ENCODE measurements around the gene TAS1R2. TPM values are rescaled to one million over a fixed set of nuclear protein-coding genes. Genes with fewer than 3 reads are reported as not detected.

Gene TAS1R2
- total and polyA plus RNA-seq, 9 of the 15 experiments (the other 6 are each of a cell fraction or from before 2014, with no cell fraction given): not detected

- TF ChIP-seq ZNF398 (CRISPR knock-in tag; IDR thresholded peaks at IDR 0.05) (no peak), ZNF212 (CRISPR knock-in tag; IDR thresholded peaks at IDR 0.05) (no peak), MYC (IDR thresholded peaks at IDR 0.05; ENCODE audit: low read depth, low read length) (peak; percentile 46; the same call in 1 of the 2 replicates), MYC (CRISPR knock-in tag; IDR thresholded peaks at IDR 0.05; ENCODE audit: borderline replicate concordance, low read depth) (no peak), CREM (IDR thresholded peaks at IDR 0.05; ENCODE audit: low read depth) (peak; percentile 45), TAF9B (IDR thresholded peaks at IDR 0.05; ENCODE audit: partially characterized antibody) (no peak), BRD4 (IDR thresholded peaks at IDR 0.05) (no peak), ARID2 (IDR thresholded peaks at IDR 0.05) (no peak), NCOA1 (IDR thresholded peaks at IDR 0.05; ENCODE audit: low read depth) (peak; percentile 78), MAFF (IDR thresholded peaks at IDR 0.05; ENCODE audit: low read length) (no peak), MGA (IDR thresholded peaks at IDR 0.05) (peak; percentile 29), POLR2AphosphoS2 (IDR thresholded peaks at IDR 0.05; ENCODE audit: low read length) (no peak), ZNF384 (IDR thresholded peaks at IDR 0.05; ENCODE audit: low read depth, low read length) (no peak), NFATC3 (IDR thresholded peaks at IDR 0.05) (no peak), SIX5 (IDR thresholded peaks at IDR 0.05; ENCODE audit: borderline replicate concordance in 1 of 2, insufficient read depth in 1 of 2, low read depth in 1 of 2, low read length in 2 of 2) (peak in 1 of 2 experiments; percentile 21; a peak in 1 of 4 replicates), PHF8 (IDR thresholded peaks at IDR 0.05; ENCODE audit: borderline replicate concordance, low read length) (peak; percentile 30; the same call in 1 of the 2 replicates)
Measured at GRCh38 chr1:18807334-18808063, 52.0 kb downstream of the TAS1R2 start (continued).
